Mucosa of descending colon (tissue), 3 donors: Measurements from ENCODE around the gene PKDREJ. TPM values are rescaled to one million over a fixed set of nuclear protein-coding genes. Genes with fewer than 3 reads are reported as not detected.

ENCODE experiments used
- ATAC-seq: fragments of 200-7000 bp; cut with Tn5 transposase; one replicate; pipeline ENCODE4 v1.9.1; 2020; ENCODE audit warnings: mild to moderate bottlenecking, moderate library complexity
- DNase-seq, 3 donors: peaks; one replicate each; pipeline ENCODE4 v3.0.0-alpha.2; 2020
- H3K36me3 ChIP-seq: fragments of 200-600 bp; one replicate; pipeline ENCODE4 v1.8.0; 2021; ENCODE audit warnings: low read depth, mild to moderate bottlenecking
- H3K4me1 ChIP-seq: fragments of 200-600 bp; one replicate; pipeline ENCODE4 v1.8.0; 2021; ENCODE audit warnings: low read depth, mild to moderate bottlenecking
- H3K4me3 ChIP-seq: fragments of 200-600 bp; one replicate; pipeline ENCODE4 v1.8.0; 2021; ENCODE audit warnings: mild to moderate bottlenecking
- H3K9me3 ChIP-seq: fragments of 200-600 bp; one replicate; pipeline ENCODE4 v1.8.0; 2021; ENCODE audit warnings: mild to moderate bottlenecking
- intact Hi-C, 2 donors: fragments of 100-400 bp; cut with DNase I in 1 of 2; cut with micrococcal nuclease in 1 of 2; formaldehyde crosslinking; loops; one replicate each; pipeline versions ENCODE4 v1.11.0 to v1.11.1; 2022; cut with DNase I, micrococcal nuclease
- total RNA-seq, 3 donors: library from RNA; stranded (reverse); fragmentation: NEBNext Ultra II Directional in 2 of 3; extraction: Animal tissue kit (Norgen Biotek cat#: 25700) in 2 of 3; gene quantifications; one replicate each; pipeline versions ENCODE4 v1.2.1 to v1.2.4, GENCODE V29; 2021 to 2023
- TF ChIP-seq, protein P1 (sequence below): fragments of 200-600 bp; IDR thresholded peaks from one replicate; pipeline ENCODE4 v1.8.0; 2022; ENCODE audit warnings: antibody characterized with exemption, mild to moderate bottlenecking
- donor health status: DM: no; HTN: no; CAD: no; lungs with moderate emphysema.
- donor health status: DM: no; HTN: no; CAD: no.
- donor health status: DM: no; HTN: yes; CAD: no.

The PKDREJ gene
- total RNA-seq, 3 donors from 2014 or later = 0.35 to 0.75 (median 0.36) TPM

DNA sequence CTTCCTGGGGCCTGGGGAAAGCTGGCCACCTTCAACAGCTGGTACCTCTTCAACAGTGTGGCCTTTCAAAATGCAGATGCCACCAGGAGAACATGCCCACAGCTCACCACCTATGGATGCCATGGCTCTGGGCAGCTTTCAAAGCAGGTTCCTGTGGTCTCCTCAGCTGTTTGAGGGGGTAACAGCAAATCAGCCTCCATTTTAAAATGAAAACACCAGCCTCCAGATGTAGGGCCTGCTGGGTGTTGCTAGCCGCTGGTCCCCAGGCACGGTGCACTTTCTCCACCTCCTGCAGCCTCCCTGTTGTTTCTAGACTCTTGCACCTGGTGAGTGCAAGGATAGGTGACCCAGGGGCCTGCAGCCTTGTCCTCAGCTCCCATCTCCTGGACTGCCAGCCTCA is 23.1 kb downstream of the PKDREJ start:
- no peak overlapping the region for H3K4me3 ChIP-seq
- TF ChIP-seq, protein P1, sequence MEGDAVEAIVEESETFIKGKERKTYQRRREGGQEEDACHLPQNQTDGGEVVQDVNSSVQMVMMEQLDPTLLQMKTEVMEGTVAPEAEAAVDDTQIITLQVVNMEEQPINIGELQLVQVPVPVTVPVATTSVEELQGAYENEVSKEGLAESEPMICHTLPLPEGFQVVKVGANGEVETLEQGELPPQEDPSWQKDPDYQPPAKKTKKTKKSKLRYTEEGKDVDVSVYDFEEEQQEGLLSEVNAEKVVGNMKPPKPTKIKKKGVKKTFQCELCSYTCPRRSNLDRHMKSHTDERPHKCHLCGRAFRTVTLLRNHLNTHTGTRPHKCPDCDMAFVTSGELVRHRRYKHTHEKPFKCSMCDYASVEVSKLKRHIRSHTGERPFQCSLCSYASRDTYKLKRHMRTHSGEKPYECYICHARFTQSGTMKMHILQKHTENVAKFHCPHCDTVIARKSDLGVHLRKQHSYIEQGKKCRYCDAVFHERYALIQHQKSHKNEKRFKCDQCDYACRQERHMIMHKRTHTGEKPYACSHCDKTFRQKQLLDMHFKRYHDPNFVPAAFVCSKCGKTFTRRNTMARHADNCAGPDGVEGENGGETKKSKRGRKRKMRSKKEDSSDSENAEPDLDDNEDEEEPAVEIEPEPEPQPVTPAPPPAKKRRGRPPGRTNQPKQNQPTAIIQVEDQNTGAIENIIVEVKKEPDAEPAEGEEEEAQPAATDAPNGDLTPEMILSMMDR = no peak
- no peak for DNase-seq
- no peaks in the 10 kb centered on the region for H3K4me1 ChIP-seq
- ATAC-seq = no peak
- H3K36me3 ChIP-seq = peaks cover 6% of the 10 kb centered on the region
- no peaks in the 10 kb centered on the region for H3K9me3 ChIP-seq
- intact Hi-C loops = no loop called here

DNA sequence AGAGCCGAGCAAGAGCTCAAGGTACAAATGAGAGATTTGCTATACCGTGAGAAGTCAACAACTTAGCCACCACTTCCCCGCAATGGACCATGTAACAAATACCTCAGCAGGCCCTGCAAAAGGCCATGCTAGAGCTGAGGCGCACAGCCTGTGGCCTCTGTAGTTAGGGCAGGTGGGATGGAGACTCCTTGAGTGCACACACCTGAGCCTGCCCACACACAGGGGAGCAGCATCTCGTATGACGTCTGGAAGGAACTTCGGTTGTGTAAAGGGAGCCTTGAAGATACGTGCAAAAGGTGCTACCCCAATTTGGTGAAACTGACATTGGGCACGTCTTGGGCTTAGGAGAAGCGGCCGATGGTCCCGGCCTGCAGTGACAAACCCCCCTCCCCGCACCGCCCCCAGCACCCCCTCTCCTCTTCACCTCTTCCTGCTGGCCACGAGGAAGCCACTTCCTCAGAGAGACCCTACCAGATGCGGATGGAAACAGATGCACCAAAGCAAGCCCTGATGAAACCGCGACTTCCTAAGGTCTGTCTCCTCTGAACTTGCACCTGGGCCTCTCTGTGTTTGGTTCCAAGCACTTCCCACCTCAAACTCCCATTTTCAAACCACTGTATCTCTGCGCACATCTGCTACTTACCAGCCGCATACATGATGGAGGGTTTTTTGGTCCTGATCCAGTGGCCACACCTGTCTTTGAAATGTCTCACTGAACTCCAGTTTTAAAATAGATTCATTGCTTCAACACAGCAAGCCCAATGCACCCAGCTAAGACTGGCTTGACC is 23.7 kb downstream of the PKDREJ start:
- no peaks in the 10 kb centered on the region for H3K9me3 ChIP-seq
- no peaks in the 10 kb centered on the region for H3K4me1 ChIP-seq
- ATAC-seq (peak; percentile 34), DNase-seq (no peak)
- intact Hi-C loops = no loop called here
- TF ChIP-seq, protein P1 = no peak
- H3K4me3 ChIP-seq = no peak overlapping the region
- peaks cover 6% of the 10 kb centered on the region for H3K36me3 ChIP-seq

DNA sequence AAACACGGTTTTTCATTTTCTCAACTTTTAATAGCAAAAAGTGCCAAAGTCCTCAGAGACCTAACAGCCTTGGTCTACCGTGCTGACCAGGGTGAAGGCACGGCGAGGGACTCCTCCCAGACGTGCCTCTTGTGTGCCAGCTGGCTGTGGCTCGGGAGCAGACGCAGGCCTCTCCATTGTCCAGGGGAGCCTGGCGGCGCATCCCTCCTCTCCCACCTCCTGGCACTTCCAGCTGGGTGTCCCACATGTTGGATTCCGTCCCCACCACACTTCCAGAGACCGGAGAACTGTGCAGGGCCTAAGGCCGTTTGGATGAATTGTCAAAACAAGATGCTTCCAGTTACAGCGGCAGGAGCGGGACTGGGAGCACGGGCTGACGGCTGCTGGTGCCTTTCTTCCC is 24.6 kb downstream of the PKDREJ start:
- H3K4me3 ChIP-seq = no peak overlapping the region
- TF ChIP-seq, protein P1 = no peak
- intact Hi-C loops = no loop called here
- H3K36me3 ChIP-seq = peaks cover 6% of the 10 kb centered on the region
- no peaks in the 10 kb centered on the region for H3K9me3 ChIP-seq
- H3K4me1 ChIP-seq = no peaks in the 10 kb centered on the region
- DNase-seq (no peak), ATAC-seq (no peak)

DNA sequence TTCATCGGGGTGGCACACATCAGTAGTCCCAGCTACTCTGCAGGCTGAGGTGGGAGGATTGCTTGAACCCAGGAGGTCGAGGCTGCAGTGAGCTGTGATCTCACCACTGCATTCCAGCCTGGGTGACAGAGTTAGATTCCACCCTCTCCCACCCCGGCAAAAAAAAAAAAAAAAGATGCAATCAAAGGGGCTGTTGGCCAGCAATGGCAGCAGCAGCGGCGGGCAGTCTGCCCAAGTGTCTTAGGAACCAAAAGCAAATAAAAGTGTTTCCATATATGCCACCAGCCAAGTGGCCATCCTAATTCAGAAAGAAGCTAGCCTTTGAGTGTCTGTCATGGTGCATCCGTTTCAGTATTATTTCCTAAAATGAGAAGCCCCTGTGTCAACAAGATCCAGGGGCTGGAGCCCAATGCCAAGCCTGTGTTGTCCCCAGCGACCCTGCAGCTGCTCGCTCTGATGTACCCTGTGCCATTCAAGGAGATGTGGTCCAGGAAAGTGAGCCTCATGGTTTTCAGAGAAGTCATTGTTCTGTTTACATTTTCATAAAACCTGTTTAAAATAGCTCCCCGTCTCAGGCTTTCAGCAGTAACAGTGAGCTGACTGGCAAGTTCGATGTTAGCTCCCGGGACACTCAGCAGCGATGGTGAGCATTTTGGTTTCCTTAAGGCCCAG is 25.6 kb downstream of the PKDREJ start:
- intact Hi-C loops = no loop called here
- Histone ChIP-seq H3K9me3 (no peaks in the 10 kb centered on the region), H3K36me3 (peaks cover 6% of the 10 kb centered on the region), H3K4me3 (no peak overlapping the region), H3K4me1 (no peaks in the 10 kb centered on the region)
- ATAC-seq (no peak), DNase-seq (no peak)
- TF ChIP-seq, protein P1 = no peak

DNA sequence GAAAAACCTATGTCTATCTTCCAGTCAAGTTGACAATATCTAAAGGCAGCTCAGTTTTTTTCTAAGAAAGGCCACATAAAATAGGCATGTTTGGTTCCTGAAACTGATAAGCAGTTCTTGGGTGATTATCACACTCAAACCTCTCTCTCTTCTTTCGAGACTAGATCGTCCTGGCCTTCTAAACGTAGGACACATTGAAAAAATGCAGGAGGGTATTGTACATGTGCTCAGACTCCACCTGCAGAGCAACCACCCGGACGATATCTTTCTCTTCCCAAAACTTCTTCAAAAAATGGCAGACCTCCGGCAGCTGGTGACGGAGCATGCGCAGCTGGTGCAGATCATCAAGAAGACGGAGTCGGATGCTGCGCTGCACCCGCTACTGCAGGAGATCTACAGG is 28.2 kb downstream of the PKDREJ start:
- ATAC-seq = no peak
- Histone ChIP-seq H3K9me3 (no peaks in the 10 kb centered on the region), H3K4me3 (no peak overlapping the region), H3K36me3 (peaks cover 6% of the 10 kb centered on the region), H3K4me1 (no peaks in the 10 kb centered on the region)
- intact Hi-C loops = no loop called here
- DNase-seq = no peak
- TF ChIP-seq, protein P1 = no peak
